Activated B cell treated with CpG ODN at 0.5 μM for 24 hours (primary cell): ENCODE results near the gene WAPL. TPM values are rescaled to one million over a fixed set of nuclear protein-coding genes. Genes with fewer than 3 reads are reported as not detected.
"Not testable (repeated sequence)": the region's sequence is repeated elsewhere in the genome, so short reads cannot be mapped to it uniquely, and the experiment has no call there.

Experiments
- ATAC-seq: fragments of 200-7000 bp; cut with Tn5 transposase; one replicate; pipeline ENCODE4 v1.10.0; 2021; ENCODE audit warnings: low read depth, mild to moderate bottlenecking, moderate library complexity
- CTCF ChIA-PET: fragments of 350-600 bp; sonication (Branson Sonifier 250); formaldehyde crosslinking; loops from one replicate; lab custom pipeline; 2021; ENCODE audit warnings: antibody characterized with exemption; lab: Charles Lee
- POLR2A ChIA-PET: fragments of 350-600 bp; sonication (Branson Sonifier 250); formaldehyde crosslinking; loops from one replicate; lab custom pipeline; 2021; ENCODE audit warnings: antibody characterized with exemption; lab: Charles Lee
- DNase-seq: peaks from one replicate; pipeline ENCODE4 v3.0.0; 2022
- H3K27ac Mint-ChIP-seq: one replicate; pipeline ENCODE4 v1.8.0; 2020; ENCODE audit warnings: mixed read lengths
- H3K27me3 Mint-ChIP-seq: one replicate; pipeline ENCODE4 v1.8.0; 2021; ENCODE audit warnings: mixed read lengths
- H3K36me3 Mint-ChIP-seq: one replicate; pipeline ENCODE4 v1.8.0; 2021; ENCODE audit warnings: low read depth, mixed read lengths
- H3K4me1 Mint-ChIP-seq: one replicate; pipeline ENCODE4 v1.8.0; 2021; ENCODE audit warnings: mixed read lengths
- H3K4me3 Mint-ChIP-seq: one replicate; pipeline ENCODE4 v1.8.0; 2020; ENCODE audit warnings: mild to moderate bottlenecking, mixed read lengths
- H3K9me3 Mint-ChIP-seq: one replicate; pipeline ENCODE4 v1.8.0; 2020; ENCODE audit warnings: mixed read lengths
- CTCF ChIP-seq: fragments of 200-600 bp; IDR thresholded peaks from one replicate; pipeline ENCODE4 v1.8.0; 2022; ENCODE audit warnings: antibody characterized with exemption, mild to moderate bottlenecking
- intact Hi-C: fragments of 100-400 bp; cut with micrococcal nuclease; formaldehyde crosslinking; loops from one replicate; pipeline ENCODE4 v1.15.1; 2024
- total RNA-seq: library from RNA; stranded (reverse); gene quantifications from 2 replicates; pipeline ENCODE4 v1.2.3, GENCODE V29; 2022

The WAPL gene
- total RNA-seq, 1 donor from 2014 or later, result 38.5 TPM

GRCh38 chr10:86540016-86540415 lies 18.4 kb upstream of the WAPL start:
- no peaks in the 10 kb centered on the region for H3K36me3 Mint-ChIP-seq
- H3K4me3 Mint-ChIP-seq, result no peak overlapping the region
- H3K4me1 Mint-ChIP-seq, result peaks cover 13% of the 10 kb centered on the region
- CTCF ChIA-PET, result no interaction called here
- no peak for TF ChIP-seq CTCF
- no peaks in the 10 kb centered on the region for H3K9me3 Mint-ChIP-seq
- DNase-seq (no peak), ATAC-seq (no peak)
- POLR2A ChIA-PET, result no interaction called here
- peaks cover 5% of the 10 kb centered on the region for H3K27me3 Mint-ChIP-seq
- no peak overlapping the region for H3K27ac Mint-ChIP-seq
- intact Hi-C loops, result no loop called here

- ATAC-seq (no peak), DNase-seq (no peak)
- TF ChIP-seq CTCF, result no peak
- no peak overlapping the region for H3K4me3 Mint-ChIP-seq
- H3K27me3 Mint-ChIP-seq, result peaks cover 5% of the 10 kb centered on the region
- H3K27ac Mint-ChIP-seq, result peak overlapping the region; percentile 16
- no peaks in the 10 kb centered on the region for H3K36me3 Mint-ChIP-seq
- H3K9me3 Mint-ChIP-seq, result no peaks in the 10 kb centered on the region
- CTCF ChIA-PET, result no interaction called here
- POLR2A ChIA-PET, result no interaction called here
- intact Hi-C loops, result loop anchor here (5.0 kb wide), 1 partner anchor 136 kb away; no protein-coding TSS in a partner anchor
- peaks cover 13% of the 10 kb centered on the region for H3K4me1 Mint-ChIP-seq
Measured at GRCh38 chr10:86538547-86538946, 17.0 kb upstream of the WAPL start.

GRCh38 chr10:86538040-86538439 lies 16.4 kb upstream of the WAPL start:
- H3K36me3 Mint-ChIP-seq, H3K4me3 Mint-ChIP-seq, CTCF ChIA-PET, ATAC-seq, DNase-seq, H3K27ac Mint-ChIP-seq, H3K27me3 Mint-ChIP-seq, H3K9me3 Mint-ChIP-seq, POLR2A ChIA-PET: not testable (repeated sequence)
- intact Hi-C loops, result loop anchor here (5.0 kb wide), 1 partner anchor 136 kb away; no protein-coding TSS in a partner anchor
- H3K4me1 Mint-ChIP-seq, result peaks cover 13% of the 10 kb centered on the region

- Mint-ChIP-seq H3K9me3 (no peaks in the 10 kb centered on the region), H3K4me1 (peaks cover 13% of the 10 kb centered on the region), H3K27me3 (peaks cover 3% of the 10 kb centered on the region), H3K36me3 (no peaks in the 10 kb centered on the region), H3K27ac (peak overlapping the region; percentile 24), H3K4me3 (peak overlapping the region; percentile 83)
- CTCF ChIA-PET, result no interaction called here
- POLR2A ChIA-PET, result interaction anchor here (0.6 to 1.5 kb wide), 3 partner anchors 14 to 398 kb away, joined by 3 to 5 read pairs (median 4); no protein-coding TSS in a partner anchor
- intact Hi-C loops, result loop anchor here (1.0 to 5.0 kb wide), 2 partner anchors 15 to 134 kb away; partner anchors contain the start of gene WAPL
- DNase-seq (peak; percentile 27), ATAC-seq (peak; percentile 42)
- no peak for TF ChIP-seq CTCF
Measured at GRCh38 chr10:86536294-86536861, 14.8 kb upstream of the WAPL start.

- ATAC-seq, result peak; percentile 85
- CTCF ChIA-PET, result interaction anchor here (0.7 kb wide), 1 partner anchor 135 kb away, joined by 3 read pairs; no protein-coding TSS in a partner anchor
- peak; percentile 41 for DNase-seq
- Mint-ChIP-seq H3K9me3 (no peaks in the 10 kb centered on the region), H3K27ac (peak overlapping the region; percentile 68), H3K4me3 (peak overlapping the region; percentile 83), H3K4me1 (peaks cover 13% of the 10 kb centered on the region), H3K36me3 (no peaks in the 10 kb centered on the region), H3K27me3 (peaks cover 3% of the 10 kb centered on the region)
- no peak for TF ChIP-seq CTCF
- POLR2A ChIA-PET, result interaction anchor here (0.7 to 1.5 kb wide), 4 partner anchors 13 to 400 kb away, joined by 3 to 11 read pairs (median 4); no protein-coding TSS in a partner anchor
- intact Hi-C loops, result loop anchor here (5.0 kb wide), 1 partner anchor 133 kb away; no protein-coding TSS in a partner anchor
Measured at GRCh38 chr10:86535132-86535882, 13.7 kb upstream of the WAPL start.
